Cardiac fibroblast (primary cell): ENCODE results near the gene RUNX2.

Experiments
- DNase-seq, 2 donors: peaks; one replicate each; pipeline versions ENCODE4 v3.0.0 to v3.0.0-alpha.2; 2010; ENCODE audit warnings: low read depth in 2 of 2
- H3K4me3 ChIP-seq, 2 donors: replicated peaks in 1 of 2; 1 replicate in 1 of 2; 2 replicates in 1 of 2; pipeline ENCODE4 v1.5.1; 2011; ENCODE audit warnings: low read depth in 2 of 2, low read length in 2 of 2, mild to moderate bottlenecking in 2 of 2, moderate library complexity in 1 of 2
- TF ChIP-seq, protein P1 (sequence below): IDR thresholded peaks from one replicate; pipeline ENCODE4 v1.5.1; 2011; ENCODE audit warnings: low read depth, mild to moderate bottlenecking, low read length, inconsistent platforms

RUNX2 gene

DNA sequence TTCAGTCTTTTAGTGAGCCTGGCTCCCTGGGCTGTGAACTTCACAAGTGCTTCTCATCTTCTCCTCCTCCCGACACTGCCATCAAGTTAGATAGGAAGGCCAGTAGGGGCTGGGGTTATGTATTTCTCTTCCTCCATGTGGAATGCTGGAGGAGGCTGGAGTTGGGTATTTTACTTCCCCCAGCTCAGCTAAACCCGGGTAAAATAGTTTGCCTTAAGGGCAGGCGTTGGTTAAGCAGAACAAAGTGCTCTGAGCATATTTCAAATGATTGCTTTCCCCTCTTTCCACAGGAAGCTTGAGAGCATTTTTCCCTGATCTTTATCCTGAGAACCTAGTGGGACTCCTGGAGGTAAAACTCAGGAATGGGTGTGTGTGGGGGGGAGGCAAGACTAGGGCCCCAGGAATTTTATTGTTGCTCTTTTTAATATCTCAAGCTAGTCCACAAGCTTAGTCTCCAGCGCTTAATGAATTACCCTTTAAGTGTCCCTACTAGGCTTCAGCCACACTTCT, 66.5 kb downstream of the RUNX2 start:
- TF ChIP-seq, protein P1, sequence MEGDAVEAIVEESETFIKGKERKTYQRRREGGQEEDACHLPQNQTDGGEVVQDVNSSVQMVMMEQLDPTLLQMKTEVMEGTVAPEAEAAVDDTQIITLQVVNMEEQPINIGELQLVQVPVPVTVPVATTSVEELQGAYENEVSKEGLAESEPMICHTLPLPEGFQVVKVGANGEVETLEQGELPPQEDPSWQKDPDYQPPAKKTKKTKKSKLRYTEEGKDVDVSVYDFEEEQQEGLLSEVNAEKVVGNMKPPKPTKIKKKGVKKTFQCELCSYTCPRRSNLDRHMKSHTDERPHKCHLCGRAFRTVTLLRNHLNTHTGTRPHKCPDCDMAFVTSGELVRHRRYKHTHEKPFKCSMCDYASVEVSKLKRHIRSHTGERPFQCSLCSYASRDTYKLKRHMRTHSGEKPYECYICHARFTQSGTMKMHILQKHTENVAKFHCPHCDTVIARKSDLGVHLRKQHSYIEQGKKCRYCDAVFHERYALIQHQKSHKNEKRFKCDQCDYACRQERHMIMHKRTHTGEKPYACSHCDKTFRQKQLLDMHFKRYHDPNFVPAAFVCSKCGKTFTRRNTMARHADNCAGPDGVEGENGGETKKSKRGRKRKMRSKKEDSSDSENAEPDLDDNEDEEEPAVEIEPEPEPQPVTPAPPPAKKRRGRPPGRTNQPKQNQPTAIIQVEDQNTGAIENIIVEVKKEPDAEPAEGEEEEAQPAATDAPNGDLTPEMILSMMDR = no peak
- H3K4me3 ChIP-seq = no peak overlapping the region
- no peak for DNase-seq

DNA sequence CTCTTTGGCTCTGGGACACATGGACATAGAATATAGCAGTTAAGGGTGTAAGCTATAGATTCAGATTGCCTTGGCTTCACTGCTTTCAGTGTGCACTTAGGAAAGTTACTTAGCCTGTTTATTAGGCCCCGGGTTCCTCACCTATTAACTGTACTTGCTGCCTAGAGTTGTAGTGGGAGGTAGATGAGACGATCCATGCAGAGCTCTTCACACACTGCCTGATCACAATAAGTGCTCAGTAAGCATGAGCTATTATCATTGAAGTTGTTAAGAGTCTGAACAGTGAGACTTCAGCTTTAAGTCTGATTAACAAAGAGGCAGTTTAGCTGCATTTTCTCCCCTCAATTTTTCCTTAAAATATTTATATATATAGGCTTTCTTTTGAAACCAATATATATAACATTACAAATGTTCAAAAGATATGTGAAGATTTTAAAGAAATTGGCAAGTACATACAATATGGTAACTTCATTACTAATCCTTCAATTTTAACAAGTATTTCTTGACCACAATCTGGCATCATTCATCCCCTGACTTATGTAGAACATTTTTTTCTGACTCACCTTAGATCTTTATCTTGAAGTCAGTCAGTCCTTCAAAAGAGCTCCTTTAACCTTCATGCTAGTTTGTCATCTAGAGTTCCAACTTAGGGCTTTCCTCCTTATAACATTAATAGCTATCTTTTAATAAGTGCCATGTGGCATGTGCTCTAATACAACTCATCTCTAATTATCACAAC, 70.1 kb downstream of the RUNX2 start:
- no peak overlapping the region for H3K4me3 ChIP-seq
- DNase-seq = peak in 1 of 2 donors; percentile 12
- TF ChIP-seq, protein P1 = no peak

DNA sequence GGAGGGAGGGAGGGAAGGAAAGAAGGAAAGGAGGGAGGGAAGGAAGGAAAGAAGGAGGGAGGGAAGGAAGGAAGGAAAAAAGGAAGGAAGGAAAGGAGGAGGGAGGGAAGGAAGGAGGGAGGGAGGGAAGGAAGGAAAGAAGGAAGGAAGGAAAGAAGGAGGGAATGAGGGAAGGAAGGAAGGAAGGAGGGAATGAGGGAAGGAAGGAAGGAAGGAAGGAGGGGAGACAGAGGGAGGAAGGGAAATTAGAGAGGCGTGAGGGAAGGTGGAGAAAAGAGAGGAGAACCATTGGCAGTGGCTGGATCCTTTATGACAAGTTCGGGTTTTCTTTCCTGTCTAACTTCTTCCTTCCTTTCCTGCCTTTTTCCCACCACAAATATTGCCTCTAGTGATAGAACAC, 71.9 kb downstream of the RUNX2 start:
- H3K4me3 ChIP-seq = no peak overlapping the region
- DNase-seq = no peak
- TF ChIP-seq, protein P1 = no peak

DNA sequence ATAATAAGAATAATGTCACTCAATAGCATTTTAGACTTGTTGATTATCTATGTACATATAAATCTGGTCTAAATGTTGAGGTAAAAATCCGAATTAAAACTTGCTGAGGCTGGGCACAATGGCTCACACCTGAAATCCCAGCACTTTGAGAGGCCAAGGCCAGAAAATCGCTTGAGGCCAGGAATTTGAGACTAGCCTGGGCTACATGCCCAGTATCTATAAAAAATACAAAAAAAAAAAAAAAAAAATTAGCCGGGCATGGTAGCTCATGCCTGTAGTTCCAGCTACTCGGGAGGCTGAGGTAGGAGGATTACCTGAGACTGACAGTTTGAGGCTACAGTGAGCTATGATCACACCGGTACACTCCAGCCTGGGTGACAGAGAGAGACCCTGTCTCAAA, 83.8 kb downstream of the RUNX2 start:
- DNase-seq = no peak
- no peak overlapping the region for H3K4me3 ChIP-seq
- TF ChIP-seq, protein P1 = no peak

DNA sequence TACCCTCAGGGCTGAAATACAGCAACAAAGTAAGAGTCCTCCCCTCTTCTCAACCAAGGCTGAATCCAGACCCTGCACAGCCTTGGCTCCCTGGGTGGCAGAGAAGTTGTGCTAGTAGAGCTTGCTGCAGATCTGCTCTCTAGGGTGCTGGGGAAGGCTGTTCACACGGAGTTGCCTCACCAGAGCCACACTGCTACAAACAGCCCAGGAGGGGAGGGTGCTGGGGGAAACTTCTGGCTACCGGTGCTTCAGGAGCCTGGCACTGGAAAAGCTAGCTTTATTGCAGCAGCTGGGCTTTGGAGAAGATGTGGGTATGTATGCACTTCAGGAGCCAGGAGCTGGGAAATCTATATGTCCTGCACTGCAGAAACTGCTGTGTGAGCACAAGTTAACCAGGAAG, 87.2 kb downstream of the RUNX2 start:
- TF ChIP-seq, protein P1 = no peak
- no peak overlapping the region for H3K4me3 ChIP-seq
- no peak for DNase-seq

DNA sequence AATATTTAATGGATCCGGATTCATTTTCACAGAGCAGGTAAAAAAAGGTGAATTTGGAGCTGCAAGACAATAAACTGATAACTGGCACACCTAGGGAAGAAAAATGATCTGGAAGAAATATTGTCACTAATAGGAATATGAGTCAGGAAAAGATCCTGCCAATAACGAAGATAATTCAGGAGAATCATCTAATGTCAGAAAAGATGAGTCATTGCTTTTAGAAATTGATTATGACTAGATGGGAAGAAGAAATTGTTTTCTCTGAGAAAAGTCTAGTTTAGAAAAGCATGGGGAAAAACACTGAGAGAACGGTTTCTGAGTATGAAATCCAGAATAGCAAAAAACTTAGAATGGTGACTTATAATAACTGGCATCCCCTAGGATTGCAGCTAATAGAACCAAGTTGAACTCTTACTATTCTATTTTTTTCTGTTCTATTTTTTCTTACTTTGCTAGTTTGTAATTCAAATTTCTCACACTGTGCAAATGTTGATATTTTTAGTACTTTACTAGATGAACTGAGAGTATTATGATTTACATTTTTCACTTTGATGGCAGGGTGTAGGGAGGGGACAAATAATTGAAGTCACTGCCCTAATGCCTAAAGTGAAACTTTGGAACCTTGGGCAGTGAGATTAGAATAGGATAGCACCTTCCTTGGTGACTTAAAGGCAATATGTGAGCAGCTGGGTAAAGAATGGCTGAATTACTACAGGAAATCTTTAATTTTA, 87.8 kb downstream of the RUNX2 start:
- TF ChIP-seq, protein P1 = no peak
- no peak for DNase-seq
- H3K4me3 ChIP-seq = no peak overlapping the region
